ENCODE measurements around the gene ANXA6. TPM values are rescaled to one million over a fixed set of nuclear protein-coding genes. Genes with fewer than 3 reads are reported as not detected.
A peak's percentile ranks its signal among the peaks of the same experiment; 100 is the strongest.

ANXA6 gene
- polyA plus RNA-seq, 3 donors = 60.6 to 124 (median 93.5) TPM

GRCh38 chr5:151082282-151082902 is 75.2 kb downstream of the ANXA6 start:
- H3K27ac ChIP-seq (ENCODE audit: low read depth in 1 of 2, low read length in 2 of 2) = peak overlapping the region; percentile 60 to 100

More at GRCh38 chr5:151082282-151082902, 75.2 kb downstream of the ANXA6 start:
- peak overlapping the region; percentile 61 to 81 for H3K4me3 Mint-ChIP-seq
- Histone ChIP-seq H3K79me2 (ENCODE audit: insufficient read depth, low read length) (peaks cover 49% of the 10 kb centered on the region), H3K4me3 (replicated peaks in 1 of 3; ENCODE audit: low read depth in 2 of 3, low read length in 3 of 3) (peak overlapping the region in 1 of 3 experiments; percentile 85), H4K20me1 (ENCODE audit: insufficient read depth, low read length) (peaks cover 29% of the 10 kb centered on the region), H3K4me1 (ENCODE audit: control insufficient read depth in 1 of 2, insufficient read depth in 2 of 2, low read length in 2 of 2) (peaks cover 78 to 85% of the 10 kb centered on the region in 2 donors), H3K36me3 (replicated peaks in 1 of 2; ENCODE audit: control insufficient read depth in 1 of 2, insufficient read depth in 2 of 2, low read length in 2 of 2) (peaks cover 7 to 13% of the 10 kb centered on the region in 2 donors), H2AFZ (ENCODE audit: insufficient read depth, low read depth, low read length, poor library complexity, severe bottlenecking) (no peak overlapping the region), H3K27me3 (ENCODE audit: control insufficient read depth in 2 of 2, insufficient read depth in 2 of 2, low read length in 2 of 2) (no peaks in the 10 kb centered on the region), H3K4me2 (replicated peaks; ENCODE audit: extremely low read depth, low read length, poor library complexity, severe bottlenecking) (peak overlapping the region; percentile 79), H3K9ac (ENCODE audit: insufficient read depth, low read length, poor library complexity, severe bottlenecking) (peak overlapping the region; percentile 41), H3K9me3 (replicated peaks in 1 of 2; ENCODE audit: control insufficient read depth in 1 of 2, insufficient read depth in 1 of 2, low read length in 2 of 2) (no peaks in the 10 kb centered on the region)
- TF ChIP-seq CTCF (IDR thresholded peaks at IDR 0.05) = no peak
- H3K27ac Mint-ChIP-seq = peak overlapping the region; percentile 94 to 98 (median 97)
- intact Hi-C loops (cut with micrococcal nuclease) = no loop called here
- peaks cover 81% of the 10 kb centered on the region for H3K4me1 Mint-ChIP-seq
- H3K36me3 Mint-ChIP-seq = peaks cover 20 to 22% of the 10 kb centered on the region in 2 donors
- DNase-seq = peak in 1 of 3 donors; percentile 49
- peaks cover 0 to 2% (median 0%) of the 10 kb centered on the region in 3 donors for H3K27me3 Mint-ChIP-seq (ENCODE audit: low read depth in 3 of 3)
- H3K9me3 Mint-ChIP-seq = no peaks in the 10 kb centered on the region
- WGBS (ENCODE audit: insufficient coverage) = 78% methylated on average over 5 of the region's 6 CpGs

Data from CD14-positive monocyte (primary cell).